ENCODE measurements around the gene EEF1A1. TPM values are rescaled to one million over a fixed set of nuclear protein-coding genes. Genes with fewer than 3 reads are reported as not detected.
"Not testable (repeated sequence)": the region's sequence is repeated elsewhere in the genome, so short reads cannot be mapped to it uniquely, and the experiment has no call there.

Gene EEF1A1
- total RNA-seq, 1 experiment from 2014 or later, result 10,623 TPM

DNA sequence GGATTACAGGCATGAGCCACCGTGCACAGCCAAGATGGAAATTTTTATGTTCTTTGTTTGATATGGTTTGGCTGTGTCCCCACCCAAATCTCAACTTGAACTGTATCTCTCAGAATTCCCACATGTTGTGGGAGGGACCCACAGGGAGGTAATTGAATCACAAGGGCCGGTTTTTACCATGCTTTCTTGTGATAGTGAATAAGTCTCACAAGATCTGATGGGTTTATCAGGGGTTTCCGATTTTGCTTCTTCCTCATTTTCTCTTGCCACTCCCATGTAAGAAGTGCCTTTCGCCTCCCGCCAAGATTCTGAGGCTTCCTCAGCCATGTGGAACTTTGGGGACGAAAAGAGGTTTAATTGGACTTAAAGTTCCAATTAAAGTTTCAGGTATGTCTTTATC is 14.6 kb downstream of the EEF1A1 start:
- no peaks in the 10 kb centered on the region for H3K79me2 ChIP-seq (ENCODE audit: low read length)
- no peak overlapping the region for H3K9ac ChIP-seq (ENCODE audit: low read length)
- H3K9me3 ChIP-seq (ENCODE audit: low read length), result no peaks in the 10 kb centered on the region
- H2AFZ ChIP-seq (ENCODE audit: low read length), result no peak overlapping the region
- peak; percentile 36 for DNase-seq
- H3K4me1 ChIP-seq (ENCODE audit: low read length), result no peaks in the 10 kb centered on the region
- H3K36me3 ChIP-seq (ENCODE audit: insufficient read depth, low read length), result peaks cover 20% of the 10 kb centered on the region
- no peak overlapping the region for H3K27ac ChIP-seq (ENCODE audit: low read length)
- H3K4me3 ChIP-seq (ENCODE audit: low read length), result no peak overlapping the region
- no peaks in the 10 kb centered on the region for H3K27me3 ChIP-seq (ENCODE audit: low read length)
- H4K20me1 ChIP-seq (ENCODE audit: insufficient read depth, low read depth, low read length), result no peaks in the 10 kb centered on the region
- H3K4me2 ChIP-seq (ENCODE audit: low read depth, low read length, poor library complexity, severe bottlenecking), result no peak overlapping the region
- H3K9me2 ChIP-seq (replicated peaks; ENCODE audit: insufficient read depth, low read length), result no peaks in the 10 kb centered on the region

DNA sequence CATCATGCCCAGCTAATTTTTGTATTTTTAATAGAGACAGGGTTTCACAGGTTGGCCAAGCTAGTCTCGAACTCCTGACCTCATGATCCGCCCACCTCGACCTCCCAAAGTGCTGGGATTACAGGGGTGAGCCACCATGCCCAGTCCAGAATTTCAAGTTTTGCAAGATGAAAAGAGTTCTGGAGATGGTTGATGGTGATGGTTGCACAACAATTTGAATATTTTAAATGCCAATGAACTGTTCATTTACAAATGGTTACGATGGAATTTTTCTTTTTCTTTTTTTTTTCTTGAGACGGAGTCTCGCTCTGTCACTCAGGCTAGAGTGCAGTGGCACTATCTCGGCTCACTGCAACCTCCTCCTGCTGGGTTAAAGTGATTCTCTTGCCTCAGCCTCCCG is 15.1 kb downstream of the EEF1A1 start:
- H3K9me3 ChIP-seq (ENCODE audit: low read length); H3K27me3 ChIP-seq (ENCODE audit: low read length); H2AFZ ChIP-seq (ENCODE audit: low read length); H3K9ac ChIP-seq (ENCODE audit: low read length); H3K27ac ChIP-seq (ENCODE audit: low read length); H3K4me1 ChIP-seq (ENCODE audit: low read length); H4K20me1 ChIP-seq (ENCODE audit: insufficient read depth, low read depth, low read length); H3K4me2 ChIP-seq (ENCODE audit: low read depth, low read length, poor library complexity, severe bottlenecking); H3K9me2 ChIP-seq (replicated peaks; ENCODE audit: insufficient read depth, low read length); H3K4me3 ChIP-seq (ENCODE audit: low read length); H3K79me2 ChIP-seq (ENCODE audit: low read length): not testable (repeated sequence)
- peaks cover 25% of the 10 kb centered on the region for H3K36me3 ChIP-seq (ENCODE audit: insufficient read depth, low read length)
- peak; percentile 32 for DNase-seq

DNA sequence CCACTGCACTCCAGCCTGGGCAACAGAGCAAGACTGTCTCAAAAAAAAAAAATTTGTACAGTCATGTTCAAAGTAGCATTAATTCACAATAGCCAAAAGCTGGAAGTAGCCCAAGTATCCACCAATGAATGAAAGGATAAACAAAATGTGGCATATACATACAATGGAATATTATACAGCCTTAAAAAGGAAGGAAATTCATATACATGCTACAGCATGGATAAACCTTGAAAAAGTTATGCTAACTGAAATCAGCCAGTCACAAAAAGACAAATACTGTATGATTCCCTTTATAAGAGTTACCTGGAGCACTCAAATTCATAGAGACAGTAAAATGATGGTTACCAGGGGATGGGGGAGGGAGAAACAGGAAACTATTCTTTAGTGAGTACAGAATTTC is 15.7 kb downstream of the EEF1A1 start:
- Histone ChIP-seq H3K27ac (ENCODE audit: low read length) (no peak overlapping the region), H3K9me2 (replicated peaks; ENCODE audit: insufficient read depth, low read length) (no peaks in the 10 kb centered on the region), H4K20me1 (ENCODE audit: insufficient read depth, low read depth, low read length) (no peaks in the 10 kb centered on the region), H2AFZ (ENCODE audit: low read length) (no peak overlapping the region), H3K27me3 (ENCODE audit: low read length) (no peaks in the 10 kb centered on the region), H3K4me1 (ENCODE audit: low read length) (no peaks in the 10 kb centered on the region), H3K4me3 (ENCODE audit: low read length) (no peak overlapping the region), H3K79me2 (ENCODE audit: low read length) (no peaks in the 10 kb centered on the region), H3K4me2 (ENCODE audit: low read depth, low read length, poor library complexity, severe bottlenecking) (no peak overlapping the region), H3K9me3 (ENCODE audit: low read length) (no peaks in the 10 kb centered on the region), H3K9ac (ENCODE audit: low read length) (no peak overlapping the region), H3K36me3 (ENCODE audit: insufficient read depth, low read length) (peaks cover 29% of the 10 kb centered on the region)
- DNase-seq, result no peak

DNA sequence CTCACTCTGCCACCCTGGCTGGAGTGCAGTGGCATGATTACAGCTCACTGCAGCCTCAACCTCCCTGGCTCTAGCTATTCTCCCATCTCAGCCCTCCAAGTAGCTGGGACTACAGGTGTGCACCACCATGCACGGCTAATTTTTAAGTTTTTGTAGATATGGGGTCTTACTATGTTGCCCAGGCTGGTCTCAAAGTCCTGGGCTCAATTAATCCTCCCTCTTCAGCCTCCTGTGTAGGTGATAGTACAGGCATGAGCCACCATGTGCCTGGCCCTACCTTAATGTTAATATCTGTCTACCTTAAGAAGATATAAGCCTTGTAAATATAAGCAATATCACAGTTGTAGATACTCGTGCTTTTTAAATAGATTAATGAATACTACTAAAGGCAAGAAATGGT is 16.7 kb downstream of the EEF1A1 start:
- no peaks in the 10 kb centered on the region for H3K9me3 ChIP-seq (ENCODE audit: low read length)
- no peaks in the 10 kb centered on the region for H4K20me1 ChIP-seq (ENCODE audit: insufficient read depth, low read depth, low read length)
- H3K27ac ChIP-seq (ENCODE audit: low read length), result no peak overlapping the region
- no peak overlapping the region for H3K9ac ChIP-seq (ENCODE audit: low read length)
- H3K9me2 ChIP-seq (replicated peaks; ENCODE audit: insufficient read depth, low read length), result no peaks in the 10 kb centered on the region
- H3K36me3 ChIP-seq (ENCODE audit: insufficient read depth, low read length), result peaks cover 32% of the 10 kb centered on the region
- H3K27me3 ChIP-seq (ENCODE audit: low read length), result no peaks in the 10 kb centered on the region
- no peak overlapping the region for H3K4me2 ChIP-seq (ENCODE audit: low read depth, low read length, poor library complexity, severe bottlenecking)
- H3K79me2 ChIP-seq (ENCODE audit: low read length), result no peaks in the 10 kb centered on the region
- peak; percentile 37 for DNase-seq
- H3K4me3 ChIP-seq (ENCODE audit: low read length), result no peak overlapping the region
- no peaks in the 10 kb centered on the region for H3K4me1 ChIP-seq (ENCODE audit: low read length)
- H2AFZ ChIP-seq (ENCODE audit: low read length), result no peak overlapping the region

DNA sequence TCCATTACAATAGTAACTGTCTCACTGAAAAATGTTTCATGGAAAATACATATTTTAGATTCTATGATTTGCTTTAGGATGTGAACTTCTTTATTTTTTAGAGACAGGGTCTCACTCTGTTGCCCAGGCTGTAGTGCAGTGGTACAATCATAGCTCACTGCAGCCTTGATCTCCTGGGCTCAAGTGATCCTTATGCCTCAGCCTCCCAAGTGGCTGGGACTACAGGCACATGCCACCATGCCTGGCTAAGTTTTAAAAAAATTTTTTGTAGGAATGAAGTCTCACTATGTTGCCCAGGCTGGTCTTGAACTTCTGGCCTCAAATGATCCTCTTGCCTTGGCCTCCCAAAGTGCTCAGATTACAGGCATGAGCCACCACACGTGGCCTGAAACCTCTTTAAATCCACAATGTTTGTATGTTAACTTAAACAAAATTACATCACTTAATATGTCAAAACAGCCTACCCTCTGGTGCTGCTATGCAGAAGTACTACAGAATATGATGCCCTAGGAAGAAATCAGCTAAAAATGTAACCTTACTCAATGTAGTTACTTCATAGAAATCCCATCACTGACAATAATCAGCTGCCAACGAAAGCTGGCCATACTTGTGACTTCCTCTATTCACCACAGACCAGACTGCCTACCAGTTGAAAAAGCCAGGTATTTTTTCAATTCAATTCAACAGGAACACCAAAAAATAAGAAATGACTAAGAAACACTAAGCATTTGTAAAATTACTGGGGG is 17.6 kb downstream of the EEF1A1 start:
- Histone ChIP-seq H3K79me2 (ENCODE audit: low read length) (no peaks in the 10 kb centered on the region), H3K36me3 (ENCODE audit: insufficient read depth, low read length) (peaks cover 34% of the 10 kb centered on the region), H4K20me1 (ENCODE audit: insufficient read depth, low read depth, low read length) (no peaks in the 10 kb centered on the region), H3K27ac (ENCODE audit: low read length) (no peak overlapping the region), H2AFZ (ENCODE audit: low read length) (no peak overlapping the region), H3K9me3 (ENCODE audit: low read length) (no peaks in the 10 kb centered on the region), H3K4me3 (ENCODE audit: low read length) (no peak overlapping the region), H3K27me3 (ENCODE audit: low read length) (no peaks in the 10 kb centered on the region), H3K9me2 (replicated peaks; ENCODE audit: insufficient read depth, low read length) (no peaks in the 10 kb centered on the region), H3K9ac (ENCODE audit: low read length) (no peak overlapping the region), H3K4me1 (ENCODE audit: low read length) (no peaks in the 10 kb centered on the region), H3K4me2 (ENCODE audit: low read depth, low read length, poor library complexity, severe bottlenecking) (no peak overlapping the region)
- peak; percentile 34 for DNase-seq

DNA sequence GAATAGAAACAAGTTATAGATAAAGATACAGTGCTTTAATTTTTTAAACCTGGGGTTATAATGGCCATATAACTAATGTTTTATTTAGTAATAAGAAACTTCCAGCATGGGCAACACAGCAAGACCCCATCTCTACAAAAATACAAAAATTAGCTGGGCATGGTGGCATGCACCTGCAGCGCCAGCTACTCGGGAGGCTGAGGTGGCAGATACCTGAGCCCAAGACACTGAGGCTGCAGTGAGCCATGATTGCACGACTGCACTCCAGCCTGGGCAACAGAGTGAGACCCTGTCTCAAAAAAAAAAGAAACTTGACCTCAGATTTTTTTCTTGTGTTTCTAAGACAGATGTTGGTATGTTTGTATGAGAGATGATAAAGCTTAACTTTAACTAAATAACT is 22.9 kb downstream of the EEF1A1 start:
- no peaks in the 10 kb centered on the region for H3K9me3 ChIP-seq (ENCODE audit: low read length)
- 0 out of 2 replicates have a peak, but pooled peaks cover 3% of the 10 kb centered on the region for H3K79me2 ChIP-seq (ENCODE audit: low read length)
- H3K9ac ChIP-seq (ENCODE audit: low read length), result no peak overlapping the region
- no peak for DNase-seq
- no peaks in the 10 kb centered on the region for H4K20me1 ChIP-seq (ENCODE audit: insufficient read depth, low read depth, low read length)
- H3K9me2 ChIP-seq (replicated peaks; ENCODE audit: insufficient read depth, low read length), result no peaks in the 10 kb centered on the region
- H3K4me1 ChIP-seq (ENCODE audit: low read length), result no peaks in the 10 kb centered on the region
- H3K4me2 ChIP-seq (ENCODE audit: low read depth, low read length, poor library complexity, severe bottlenecking), result no peak overlapping the region
- H3K36me3 ChIP-seq (ENCODE audit: insufficient read depth, low read length), result peaks cover 34% of the 10 kb centered on the region
- no peak overlapping the region for H3K27ac ChIP-seq (ENCODE audit: low read length)
- no peak overlapping the region for H3K4me3 ChIP-seq (ENCODE audit: low read length)
- no peak overlapping the region for H2AFZ ChIP-seq (ENCODE audit: low read length)
- no peaks in the 10 kb centered on the region for H3K27me3 ChIP-seq (ENCODE audit: low read length)

DNA sequence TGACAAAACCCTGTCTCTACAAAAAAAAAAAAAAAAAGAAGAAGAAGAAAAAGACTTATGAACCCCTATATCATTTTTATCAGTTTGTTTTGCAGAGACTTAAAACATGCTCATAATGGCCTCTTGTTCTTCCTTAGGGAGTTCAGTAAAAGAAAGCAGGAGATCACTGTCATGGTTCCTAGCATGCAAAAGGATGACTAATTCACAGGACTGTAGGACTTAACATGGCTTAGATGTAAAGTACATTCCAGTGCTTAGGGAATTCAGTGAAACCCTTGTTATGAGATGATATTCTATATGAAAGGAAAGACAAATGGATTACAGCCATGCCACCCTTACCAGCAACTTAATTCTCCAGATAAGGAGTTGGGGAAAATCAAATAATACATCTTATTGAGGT is 29.5 kb downstream of the EEF1A1 start:
- no peak overlapping the region for H3K9ac ChIP-seq (ENCODE audit: low read length)
- no peak overlapping the region for H3K27ac ChIP-seq (ENCODE audit: low read length)
- H4K20me1 ChIP-seq (ENCODE audit: insufficient read depth, low read depth, low read length), result no peaks in the 10 kb centered on the region
- no peaks in the 10 kb centered on the region for H3K9me2 ChIP-seq (replicated peaks; ENCODE audit: insufficient read depth, low read length)
- H3K27me3 ChIP-seq (ENCODE audit: low read length), result no peaks in the 10 kb centered on the region
- no peak for DNase-seq
- H3K36me3 ChIP-seq (ENCODE audit: insufficient read depth, low read length), result peaks cover 44% of the 10 kb centered on the region
- peaks cover 23% of the 10 kb centered on the region for H3K79me2 ChIP-seq (ENCODE audit: low read length)
- no peak overlapping the region for H3K4me3 ChIP-seq (ENCODE audit: low read length)
- H2AFZ ChIP-seq (ENCODE audit: low read length), result no peak overlapping the region
- H3K9me3 ChIP-seq (ENCODE audit: low read length), result no peaks in the 10 kb centered on the region
- no peaks in the 10 kb centered on the region for H3K4me1 ChIP-seq (ENCODE audit: low read length)
- H3K4me2 ChIP-seq (ENCODE audit: low read depth, low read length, poor library complexity, severe bottlenecking), result no peak overlapping the region

DNA sequence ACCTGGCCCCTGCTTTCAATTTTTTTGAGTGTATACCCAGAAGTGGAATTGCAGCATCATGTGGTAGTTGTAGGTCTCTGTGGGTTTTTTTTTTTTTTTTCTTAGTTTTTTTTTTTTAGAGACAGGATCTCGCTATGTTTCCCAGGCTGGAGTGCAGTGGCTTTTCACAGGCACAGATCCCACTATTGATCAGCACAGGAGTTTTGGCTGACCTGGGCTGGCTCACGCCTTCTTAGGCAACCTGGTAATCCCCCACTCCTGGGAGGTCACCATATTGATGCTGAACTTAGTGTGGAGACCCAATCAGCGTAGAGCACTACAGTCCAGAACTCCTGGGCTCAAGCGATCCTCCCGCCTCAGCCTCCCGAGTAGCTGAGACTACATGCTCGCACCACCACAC is 33.4 kb downstream of the EEF1A1 start:
- H3K4me1 ChIP-seq (ENCODE audit: low read length), result no peaks in the 10 kb centered on the region
- H3K36me3 ChIP-seq (ENCODE audit: insufficient read depth, low read length), result peaks cover 57% of the 10 kb centered on the region
- no peaks in the 10 kb centered on the region for H4K20me1 ChIP-seq (ENCODE audit: insufficient read depth, low read depth, low read length)
- no peak for DNase-seq
- no peak overlapping the region for H3K27ac ChIP-seq (ENCODE audit: low read length)
- no peak overlapping the region for H3K4me3 ChIP-seq (ENCODE audit: low read length)
- H3K4me2 ChIP-seq (ENCODE audit: low read depth, low read length, poor library complexity, severe bottlenecking), result no peak overlapping the region
- peaks cover 23% of the 10 kb centered on the region for H3K79me2 ChIP-seq (ENCODE audit: low read length)
- H3K9me2 ChIP-seq (replicated peaks; ENCODE audit: insufficient read depth, low read length), result no peaks in the 10 kb centered on the region
- H3K9ac ChIP-seq (ENCODE audit: low read length), result no peak overlapping the region
- H3K9me3 ChIP-seq (ENCODE audit: low read length), result no peaks in the 10 kb centered on the region
- H3K27me3 ChIP-seq (ENCODE audit: low read length), result no peaks in the 10 kb centered on the region
- no peak overlapping the region for H2AFZ ChIP-seq (ENCODE audit: low read length)

Measured in Karpas-422 (cell line).